Measurements from ENCODE around the gene SHD.

DNA sequence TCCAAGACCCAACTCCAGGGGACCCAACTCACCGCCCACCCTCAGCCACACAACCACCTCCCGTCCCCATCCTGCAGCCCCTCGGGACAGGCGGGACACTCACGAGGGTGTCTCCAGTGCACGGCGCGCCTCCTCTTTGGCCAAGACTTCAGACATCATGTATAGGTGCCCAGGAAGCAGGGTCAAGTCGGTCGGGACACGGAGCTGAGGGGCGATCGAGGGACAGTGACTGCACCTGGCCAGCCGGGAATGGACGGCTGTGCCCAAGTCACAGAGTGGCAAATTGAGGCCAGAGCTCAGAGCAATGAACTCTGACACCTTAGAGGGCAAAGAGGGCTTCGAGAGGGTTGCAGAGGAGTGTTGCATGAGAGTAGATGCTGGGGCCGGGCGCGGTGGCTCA, 50.8 kb downstream of the SHD start:
- TF ChIP-seq, protein P1, sequence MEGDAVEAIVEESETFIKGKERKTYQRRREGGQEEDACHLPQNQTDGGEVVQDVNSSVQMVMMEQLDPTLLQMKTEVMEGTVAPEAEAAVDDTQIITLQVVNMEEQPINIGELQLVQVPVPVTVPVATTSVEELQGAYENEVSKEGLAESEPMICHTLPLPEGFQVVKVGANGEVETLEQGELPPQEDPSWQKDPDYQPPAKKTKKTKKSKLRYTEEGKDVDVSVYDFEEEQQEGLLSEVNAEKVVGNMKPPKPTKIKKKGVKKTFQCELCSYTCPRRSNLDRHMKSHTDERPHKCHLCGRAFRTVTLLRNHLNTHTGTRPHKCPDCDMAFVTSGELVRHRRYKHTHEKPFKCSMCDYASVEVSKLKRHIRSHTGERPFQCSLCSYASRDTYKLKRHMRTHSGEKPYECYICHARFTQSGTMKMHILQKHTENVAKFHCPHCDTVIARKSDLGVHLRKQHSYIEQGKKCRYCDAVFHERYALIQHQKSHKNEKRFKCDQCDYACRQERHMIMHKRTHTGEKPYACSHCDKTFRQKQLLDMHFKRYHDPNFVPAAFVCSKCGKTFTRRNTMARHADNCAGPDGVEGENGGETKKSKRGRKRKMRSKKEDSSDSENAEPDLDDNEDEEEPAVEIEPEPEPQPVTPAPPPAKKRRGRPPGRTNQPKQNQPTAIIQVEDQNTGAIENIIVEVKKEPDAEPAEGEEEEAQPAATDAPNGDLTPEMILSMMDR (conservative IDR thresholded peaks at IDR 0.05): no peak
- no peak for TF ChIP-seq EZH2 (IDR thresholded peaks at IDR 0.05; ENCODE audit: low read depth)
